Measurements from ENCODE around the gene CLEC18C.
"Not testable (repeated sequence)": the region's sequence is repeated elsewhere in the genome, so short reads cannot be mapped to it uniquely, and the experiment has no call there.

CLEC18C gene

DNA sequence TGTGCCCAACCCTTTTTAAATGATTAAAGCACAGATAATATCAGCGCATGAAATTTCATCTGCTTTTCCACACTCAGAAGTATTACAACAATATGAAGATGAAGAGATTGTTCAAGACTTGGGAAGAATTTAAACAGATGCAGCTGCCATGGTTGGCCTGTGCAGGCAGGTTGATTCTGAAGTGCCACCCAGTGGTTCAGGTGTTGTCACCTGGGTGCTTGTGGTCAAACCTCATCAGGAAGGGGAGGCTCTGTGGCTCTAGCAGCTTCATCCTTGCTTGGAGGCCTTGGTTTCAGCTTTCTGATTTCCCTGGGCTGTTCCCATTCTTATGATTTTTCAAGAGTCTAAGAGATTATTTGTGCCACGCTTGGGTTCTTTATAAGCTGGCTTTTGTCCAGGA is 22.2 kb upstream of the CLEC18C start:
- no peaks in the 10 kb centered on the region for H3K27me3 ChIP-seq (ENCODE audit: control insufficient read depth in 1 of 2, insufficient read depth in 1 of 2, low read length in 2 of 2)
- no peak overlapping the region for H3K9ac ChIP-seq (ENCODE audit: low read length)
- H3K79me1 ChIP-seq (replicated peaks; ENCODE audit: low read length, poor library complexity, severe bottlenecking) = peaks cover 9% of the 10 kb centered on the region
- DNase-seq = no peak
- H3K23ac ChIP-seq (ENCODE audit: low read length in 2 of 2) = no peak overlapping the region
- H2BK12ac ChIP-seq (ENCODE audit: low read length in 2 of 2) = no peak overlapping the region
- no peaks in the 10 kb centered on the region for H3K9me3 ChIP-seq (ENCODE audit: control insufficient read depth, low read length)
- H2AK5ac ChIP-seq (ENCODE audit: low read length, severe bottlenecking) = no peak overlapping the region
- no peak overlapping the region for H2BK15ac ChIP-seq (ENCODE audit: low read depth, poor library complexity, severe bottlenecking)
- no peak overlapping the region for H3K27ac ChIP-seq (ENCODE audit: low read length, poor library complexity, severe bottlenecking)
- H3K36me3 ChIP-seq (ENCODE audit: control insufficient read depth in 1 of 2, insufficient read depth in 2 of 2, low read depth in 1 of 2, low read length in 2 of 2) = peaks cover 57 to 81% of the 10 kb centered on the region in 2 experiments
- no peak overlapping the region for H4K91ac ChIP-seq (ENCODE audit: low read length)
- WGBS = 94% methylated on average over 1 of the region's 2 CpGs
- no peaks in the 10 kb centered on the region for H3K4me1 ChIP-seq (ENCODE audit: control insufficient read depth, insufficient read depth, low read depth, low read length)
- no peak overlapping the region for H3K18ac ChIP-seq (ENCODE audit: low read depth in 1 of 2, low read length in 2 of 2)
- no peak overlapping the region for H3K14ac ChIP-seq (ENCODE audit: low read length in 2 of 2)
- H2BK5ac ChIP-seq (ENCODE audit: low read depth, low read length, poor library complexity, severe bottlenecking) = no peak overlapping the region
- H2BK120ac ChIP-seq (ENCODE audit: low read depth, low read length) = no peak overlapping the region
- no peak overlapping the region for H3K4me2 ChIP-seq (ENCODE audit: low read length, poor library complexity, severe bottlenecking)
- no peak overlapping the region for H3K4ac ChIP-seq (ENCODE audit: low read depth in 1 of 2, low read length in 2 of 2)
- H4K8ac ChIP-seq (ENCODE audit: low read length) = no peak overlapping the region
- H3K4me3 ChIP-seq (ENCODE audit: insufficient read depth in 1 of 2, low read depth in 1 of 2, low read length in 2 of 2) = no peak overlapping the region
- H2AFZ ChIP-seq (ENCODE audit: low read depth, low read length) = no peak overlapping the region

DNA sequence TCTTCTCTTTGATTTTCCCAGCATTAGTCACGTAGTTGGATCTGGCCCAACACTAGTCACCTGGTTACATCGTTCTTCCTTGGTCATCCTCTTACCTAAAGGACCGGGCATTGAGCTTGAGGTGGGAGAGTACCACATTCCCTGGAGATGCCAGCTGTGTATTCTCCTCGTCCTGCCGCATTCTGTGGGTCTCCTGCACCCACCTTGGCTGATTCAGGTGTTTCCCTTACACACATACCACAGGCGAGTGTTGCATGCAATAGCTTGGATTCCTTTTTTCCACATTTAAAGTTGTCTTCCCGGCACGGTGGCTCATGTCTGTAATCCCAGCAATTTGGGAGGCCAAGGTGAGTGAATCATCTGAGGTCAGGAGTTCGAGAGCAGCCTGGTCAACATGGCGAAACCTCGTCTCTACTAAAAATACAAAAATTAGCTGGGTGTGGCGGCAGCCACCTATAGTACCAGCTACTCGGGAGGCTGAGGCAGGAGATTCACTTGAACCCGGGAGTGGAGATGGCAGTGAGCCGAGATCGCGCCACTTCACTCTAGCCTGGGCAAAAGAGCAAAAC is 21.6 kb upstream of the CLEC18C start:
- H2BK15ac ChIP-seq (ENCODE audit: low read depth, poor library complexity, severe bottlenecking) = no peak overlapping the region
- H3K18ac ChIP-seq (ENCODE audit: low read depth in 1 of 2, low read length in 2 of 2) = no peak overlapping the region
- H3K79me1 ChIP-seq (replicated peaks; ENCODE audit: low read length, poor library complexity, severe bottlenecking) = peaks cover 9% of the 10 kb centered on the region
- H4K91ac ChIP-seq (ENCODE audit: low read length) = no peak overlapping the region
- H2BK5ac ChIP-seq (ENCODE audit: low read depth, low read length, poor library complexity, severe bottlenecking) = no peak overlapping the region
- H4K8ac ChIP-seq (ENCODE audit: low read length) = no peak overlapping the region
- no peak overlapping the region for H3K9ac ChIP-seq (ENCODE audit: low read length)
- H3K4me3 ChIP-seq (ENCODE audit: insufficient read depth in 1 of 2, low read depth in 1 of 2, low read length in 2 of 2) = no peak overlapping the region
- no peak for DNase-seq
- no peaks in the 10 kb centered on the region for H3K27me3 ChIP-seq (ENCODE audit: control insufficient read depth in 1 of 2, insufficient read depth in 1 of 2, low read length in 2 of 2)
- no peak overlapping the region for H3K27ac ChIP-seq (ENCODE audit: low read length, poor library complexity, severe bottlenecking)
- no peaks in the 10 kb centered on the region for H3K4me1 ChIP-seq (ENCODE audit: control insufficient read depth, insufficient read depth, low read depth, low read length)
- no peak overlapping the region for H3K23ac ChIP-seq (ENCODE audit: low read length in 2 of 2)
- no peak overlapping the region for H2AFZ ChIP-seq (ENCODE audit: low read depth, low read length)
- peaks cover 64 to 87% of the 10 kb centered on the region in 2 experiments for H3K36me3 ChIP-seq (ENCODE audit: control insufficient read depth in 1 of 2, insufficient read depth in 2 of 2, low read depth in 1 of 2, low read length in 2 of 2)
- no peak overlapping the region for H3K4me2 ChIP-seq (ENCODE audit: low read length, poor library complexity, severe bottlenecking)
- H3K9me3 ChIP-seq (ENCODE audit: control insufficient read depth, low read length) = no peaks in the 10 kb centered on the region
- 94% methylated on average over 17 of the region's 17 CpGs for WGBS
- H3K4ac ChIP-seq (ENCODE audit: low read depth in 1 of 2, low read length in 2 of 2) = no peak overlapping the region
- no peak overlapping the region for H3K14ac ChIP-seq (ENCODE audit: low read length in 2 of 2)
- no peak overlapping the region for H2BK120ac ChIP-seq (ENCODE audit: low read depth, low read length)
- H2BK12ac ChIP-seq (ENCODE audit: low read length in 2 of 2) = no peak overlapping the region
- no peak overlapping the region for H2AK5ac ChIP-seq (ENCODE audit: low read length, severe bottlenecking)

DNA sequence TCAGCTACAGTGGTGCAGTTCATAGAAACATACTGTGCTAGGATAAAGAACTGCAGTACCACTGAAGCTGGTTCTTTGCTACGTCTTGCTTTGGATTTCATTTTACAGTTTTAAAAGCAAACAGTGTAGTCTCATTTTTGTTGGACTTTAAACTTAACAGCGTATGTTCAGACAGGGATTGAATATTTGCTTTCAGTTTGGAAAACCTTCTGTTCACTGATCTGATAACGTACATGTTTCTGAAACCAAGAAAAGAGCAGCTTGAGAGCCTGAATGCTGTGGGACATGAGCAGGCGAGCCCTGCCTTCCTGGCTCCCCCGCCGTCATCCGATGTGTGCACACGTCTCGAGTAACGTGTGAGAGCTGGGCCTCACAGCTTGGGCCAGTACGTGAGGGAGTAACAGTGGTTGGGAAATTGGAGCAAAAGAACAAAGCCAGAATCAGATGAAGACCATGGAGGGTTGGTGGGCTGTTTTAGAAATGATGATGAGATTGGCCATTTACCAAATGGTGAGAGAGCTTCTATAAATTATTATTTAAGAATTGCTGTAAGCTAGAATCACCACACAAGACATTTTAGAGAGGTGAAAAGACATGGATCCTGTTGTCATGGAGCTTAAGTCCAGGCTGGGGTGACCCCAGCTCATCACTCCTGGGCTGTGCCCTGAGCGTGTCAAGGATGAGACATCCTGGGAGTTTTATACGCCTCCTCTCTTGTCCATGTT is 20.8 kb upstream of the CLEC18C start:
- H3K79me1 ChIP-seq (replicated peaks; ENCODE audit: low read length, poor library complexity, severe bottlenecking) = peaks cover 9% of the 10 kb centered on the region
- H3K27ac ChIP-seq (ENCODE audit: low read length, poor library complexity, severe bottlenecking) = no peak overlapping the region
- no peak overlapping the region for H3K4me2 ChIP-seq (ENCODE audit: low read length, poor library complexity, severe bottlenecking)
- H3K9me3 ChIP-seq (ENCODE audit: control insufficient read depth, low read length) = no peaks in the 10 kb centered on the region
- peaks cover 69 to 92% of the 10 kb centered on the region in 2 experiments for H3K36me3 ChIP-seq (ENCODE audit: control insufficient read depth in 1 of 2, insufficient read depth in 2 of 2, low read depth in 1 of 2, low read length in 2 of 2)
- no peak overlapping the region for H2AK5ac ChIP-seq (ENCODE audit: low read length, severe bottlenecking)
- H3K9ac ChIP-seq (ENCODE audit: low read length) = no peak overlapping the region
- H3K4me3 ChIP-seq (ENCODE audit: insufficient read depth in 1 of 2, low read depth in 1 of 2, low read length in 2 of 2) = no peak overlapping the region
- no peak overlapping the region for H2BK120ac ChIP-seq (ENCODE audit: low read depth, low read length)
- no peak overlapping the region for H3K18ac ChIP-seq (ENCODE audit: low read depth in 1 of 2, low read length in 2 of 2)
- no peak overlapping the region for H2BK12ac ChIP-seq (ENCODE audit: low read length in 2 of 2)
- H2AFZ ChIP-seq (ENCODE audit: low read depth, low read length) = no peak overlapping the region
- no peaks in the 10 kb centered on the region for H3K4me1 ChIP-seq (ENCODE audit: control insufficient read depth, insufficient read depth, low read depth, low read length)
- no peak for DNase-seq
- no peak overlapping the region for H2BK15ac ChIP-seq (ENCODE audit: low read depth, poor library complexity, severe bottlenecking)
- no peak overlapping the region for H4K8ac ChIP-seq (ENCODE audit: low read length)
- no peak overlapping the region for H4K91ac ChIP-seq (ENCODE audit: low read length)
- WGBS = 97% methylated on average over 13 of the region's 13 CpGs
- no peak overlapping the region for H2BK5ac ChIP-seq (ENCODE audit: low read depth, low read length, poor library complexity, severe bottlenecking)
- H3K4ac ChIP-seq (ENCODE audit: low read depth in 1 of 2, low read length in 2 of 2) = no peak overlapping the region
- H3K27me3 ChIP-seq (ENCODE audit: control insufficient read depth in 1 of 2, insufficient read depth in 1 of 2, low read length in 2 of 2) = no peaks in the 10 kb centered on the region
- no peak overlapping the region for H3K23ac ChIP-seq (ENCODE audit: low read length in 2 of 2)
- H3K14ac ChIP-seq (ENCODE audit: low read length in 2 of 2) = no peak overlapping the region

DNA sequence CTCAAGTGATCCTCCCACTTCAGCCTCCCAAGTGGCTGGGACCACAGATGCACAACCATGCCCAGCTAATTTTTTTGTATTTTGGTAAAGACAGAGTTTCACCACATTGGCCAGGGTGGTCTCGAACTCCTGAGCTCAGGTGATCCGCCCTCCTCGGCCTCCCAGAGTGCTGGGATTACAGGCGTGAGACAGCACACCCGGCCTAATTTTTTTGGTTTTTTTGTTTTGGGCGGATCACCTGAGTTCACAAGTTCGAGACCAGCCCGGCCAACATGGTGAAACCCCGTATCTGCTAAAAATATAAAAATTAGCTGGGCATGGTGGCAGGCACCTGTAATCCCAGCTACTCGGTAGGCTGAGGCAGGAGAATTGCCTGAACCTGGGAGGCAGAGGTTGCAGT is 18.9 kb upstream of the CLEC18C start:
- H3K36me3 ChIP-seq (ENCODE audit: control insufficient read depth in 1 of 2, insufficient read depth in 2 of 2, low read depth in 1 of 2, low read length in 2 of 2) = peaks cover 67 to 95% of the 10 kb centered on the region in 2 experiments
- 98% methylated on average over 10 of the region's 10 CpGs for WGBS
- not testable (repeated sequence) for H3K4me3 ChIP-seq (ENCODE audit: insufficient read depth in 1 of 2, low read depth in 1 of 2, low read length in 2 of 2)

More for the DNA sequence above, 18.9 kb upstream of the CLEC18C start:
- H2BK120ac ChIP-seq (ENCODE audit: low read depth, low read length); H2AFZ ChIP-seq (ENCODE audit: low read depth, low read length); H2BK12ac ChIP-seq (ENCODE audit: low read length in 2 of 2); H3K18ac ChIP-seq (ENCODE audit: low read depth in 1 of 2, low read length in 2 of 2); H4K8ac ChIP-seq (ENCODE audit: low read length); H2AK5ac ChIP-seq (ENCODE audit: low read length, severe bottlenecking); DNase-seq; H3K79me1 ChIP-seq (replicated peaks; ENCODE audit: low read length, poor library complexity, severe bottlenecking); H3K4ac ChIP-seq (ENCODE audit: low read depth in 1 of 2, low read length in 2 of 2); H2BK15ac ChIP-seq (ENCODE audit: low read depth, poor library complexity, severe bottlenecking); H3K4me1 ChIP-seq (ENCODE audit: control insufficient read depth, insufficient read depth, low read depth, low read length); H3K14ac ChIP-seq (ENCODE audit: low read length in 2 of 2); H3K27ac ChIP-seq (ENCODE audit: low read length, poor library complexity, severe bottlenecking); H3K27me3 ChIP-seq (ENCODE audit: control insufficient read depth in 1 of 2, insufficient read depth in 1 of 2, low read length in 2 of 2); H3K9ac ChIP-seq (ENCODE audit: low read length); H4K91ac ChIP-seq (ENCODE audit: low read length); H3K4me2 ChIP-seq (ENCODE audit: low read length, poor library complexity, severe bottlenecking); H3K9me3 ChIP-seq (ENCODE audit: control insufficient read depth, low read length); H3K23ac ChIP-seq (ENCODE audit: low read length in 2 of 2); H2BK5ac ChIP-seq (ENCODE audit: low read depth, low read length, poor library complexity, severe bottlenecking): not testable (repeated sequence)

All from mesenchymal stem cell (in vitro differentiated cells and primary cell).